GM19372 (cell line): ENCODE data around the gene HIVEP3.
A peak's percentile ranks its signal among the peaks of the same experiment; 100 is the strongest.
"Not testable (repeated sequence)": the region's sequence is repeated elsewhere in the genome, so short reads cannot be mapped to it uniquely, and the experiment has no call there.

ENCODE experiments used
- ATAC-seq: cut with Tn5 transposase; IDR thresholded peaks from one replicate; pipeline ENCODE4 v1.9.1; 2021; ENCODE audit warnings: mild to moderate bottlenecking, low read depth, moderate library complexity; ENCODE audit not compliant: unreplicated experiment

The HIVEP3 gene

DNA sequence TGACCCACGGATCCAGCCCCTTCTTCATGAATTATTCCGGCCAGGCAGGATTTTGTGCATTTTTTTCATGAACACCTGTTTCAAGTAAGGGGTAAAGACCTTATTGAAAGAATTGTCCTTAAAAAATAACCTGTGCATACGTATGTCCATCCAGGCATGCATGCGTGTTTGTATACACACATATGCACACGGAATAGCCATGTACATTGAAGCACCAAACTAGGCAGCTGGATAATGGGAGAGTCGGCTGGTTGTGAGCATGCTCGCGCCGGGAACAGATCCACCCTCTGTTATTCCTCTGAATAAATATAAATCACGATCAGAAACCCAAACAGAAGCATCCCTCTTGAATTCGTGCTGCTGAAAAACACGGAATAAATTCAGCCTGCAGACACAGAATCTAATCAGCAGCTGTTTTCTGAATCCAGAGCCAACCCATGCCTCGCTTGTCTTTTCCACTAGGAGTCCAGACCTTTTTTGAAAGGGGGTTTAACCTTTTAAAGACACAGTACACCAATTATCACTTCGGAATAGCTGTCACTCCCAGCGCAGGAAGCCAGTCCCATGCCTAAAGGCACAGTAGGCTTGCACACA is at the start of gene HIVEP3:
Gene HIVEP3, minus strand, starts transcription at position 473 of the 594 bp plus-strand sequence.
- ATAC-seq, result no peak

DNA sequence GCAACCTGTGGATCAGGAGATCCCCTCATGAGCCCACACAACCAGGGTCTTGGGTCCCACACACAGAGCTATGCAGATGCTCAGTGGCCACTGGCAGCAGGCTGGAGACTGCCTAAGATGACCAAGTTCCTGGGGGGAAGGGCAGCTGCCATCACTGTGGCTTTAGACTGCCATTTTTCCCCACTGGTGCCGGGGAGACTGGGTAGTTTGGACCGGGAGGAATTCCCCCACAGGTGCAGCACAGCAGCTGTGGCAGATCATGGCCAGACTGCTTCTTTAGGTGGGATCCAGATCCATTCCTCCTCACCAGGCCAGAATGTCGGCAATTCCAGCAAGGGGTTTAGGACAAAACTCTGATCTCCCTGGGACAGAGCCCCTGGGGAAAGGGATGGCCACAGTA is 45.7 kb upstream of the HIVEP3 start:
- no peak for ATAC-seq

DNA sequence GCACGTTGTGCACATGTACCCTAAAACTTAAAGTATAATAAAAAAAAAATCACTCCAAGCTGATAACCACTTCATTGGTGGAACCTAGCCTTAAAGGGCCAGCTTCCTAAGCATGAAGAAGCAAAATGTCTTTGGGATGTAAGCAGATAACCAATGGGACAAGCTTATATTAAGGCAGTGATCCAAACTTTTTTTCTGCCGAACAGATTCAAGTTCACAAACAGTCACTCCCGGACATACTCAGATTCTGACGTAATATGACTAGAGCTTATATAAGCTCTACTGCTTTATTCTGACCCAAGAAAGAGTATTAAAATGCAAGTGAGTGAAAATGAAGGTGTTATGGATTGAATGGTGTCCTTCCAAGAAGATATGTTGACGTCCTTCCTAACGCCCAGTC is 44.9 kb upstream of the HIVEP3 start:
- ATAC-seq, result no peak

DNA sequence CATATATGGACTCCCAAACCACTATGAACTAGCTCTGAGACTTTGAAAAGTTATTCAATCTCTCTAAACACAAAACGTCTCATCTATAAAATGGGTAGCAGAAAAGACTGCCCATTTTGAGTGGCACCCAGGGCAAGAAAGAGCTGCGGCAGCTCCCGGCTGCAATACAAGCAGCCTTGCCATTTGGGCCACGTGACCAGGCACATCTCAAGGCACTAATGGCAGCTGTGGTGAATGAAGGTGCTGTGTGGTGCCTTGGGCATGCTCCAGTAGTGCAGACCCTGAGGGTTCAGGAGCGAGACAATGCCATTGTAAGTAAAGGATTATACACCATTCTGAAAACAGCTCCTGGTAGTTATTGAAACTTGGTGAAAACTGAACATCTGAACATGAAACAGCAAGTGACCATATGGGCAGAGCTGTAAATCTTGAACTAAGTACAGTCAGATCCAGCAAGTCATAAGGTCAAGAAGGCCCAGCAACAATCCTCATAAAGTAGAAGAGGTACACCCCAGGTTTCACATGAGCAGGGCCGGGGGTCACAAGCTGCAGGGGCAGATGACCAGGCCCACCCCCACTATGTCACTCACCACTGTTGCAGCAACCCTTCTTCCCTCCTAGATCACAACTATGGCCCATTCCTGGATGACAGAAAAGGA is 39.4 kb upstream of the HIVEP3 start:
- ATAC-seq, result no peak

DNA sequence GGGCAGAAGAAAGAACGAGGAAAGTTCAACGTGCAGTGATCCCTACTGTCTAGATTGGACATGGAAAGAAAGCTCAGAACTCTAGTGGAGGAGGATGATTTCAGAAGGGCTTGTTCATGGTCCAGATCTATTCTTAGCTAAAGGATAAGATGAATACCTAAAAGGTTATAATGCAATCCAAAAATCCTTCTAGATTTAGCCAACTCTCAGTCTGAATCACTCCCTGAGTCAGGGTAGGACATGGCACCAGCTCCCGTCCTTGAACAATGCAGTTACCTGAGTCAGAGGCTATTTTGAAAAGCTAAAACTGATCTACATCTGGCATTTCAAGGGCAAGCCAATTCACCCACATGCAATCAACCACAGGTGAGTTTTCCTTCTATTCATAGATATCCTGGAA is 38.8 kb upstream of the HIVEP3 start:
- no peak for ATAC-seq

DNA sequence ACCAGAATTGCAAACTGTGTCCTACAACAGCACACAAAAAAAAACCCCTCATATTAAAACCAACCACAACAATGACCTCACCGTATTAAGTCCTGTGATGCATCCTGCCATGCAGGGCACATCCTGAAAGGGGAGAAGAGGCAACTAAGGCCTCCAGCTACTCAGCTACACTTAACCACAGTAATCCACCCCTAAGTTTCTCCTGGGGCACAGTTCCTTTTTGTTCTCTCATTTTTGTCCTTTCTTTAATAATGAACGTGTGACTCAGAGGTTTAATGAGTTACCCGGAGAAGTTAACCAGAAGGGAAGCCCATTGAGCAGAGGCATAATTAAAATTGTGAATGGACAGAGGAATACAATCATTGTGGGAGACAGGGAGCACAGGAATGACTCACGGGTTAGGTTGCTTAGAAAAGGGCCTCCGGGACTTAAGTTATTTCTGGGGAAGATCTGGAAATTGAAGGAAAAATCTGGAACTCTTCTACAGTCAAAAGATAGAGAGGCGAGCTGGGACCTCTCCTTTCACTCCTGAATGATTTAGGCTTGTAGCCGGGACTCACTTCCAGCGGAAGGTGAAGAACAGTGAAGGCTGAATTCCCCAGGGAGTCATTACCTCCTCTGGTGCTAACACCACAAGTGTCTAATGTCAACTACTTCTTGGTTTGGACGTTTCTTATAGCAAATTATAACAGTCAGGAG is 36.9 kb upstream of the HIVEP3 start:
- ATAC-seq, result peak; percentile 61

DNA sequence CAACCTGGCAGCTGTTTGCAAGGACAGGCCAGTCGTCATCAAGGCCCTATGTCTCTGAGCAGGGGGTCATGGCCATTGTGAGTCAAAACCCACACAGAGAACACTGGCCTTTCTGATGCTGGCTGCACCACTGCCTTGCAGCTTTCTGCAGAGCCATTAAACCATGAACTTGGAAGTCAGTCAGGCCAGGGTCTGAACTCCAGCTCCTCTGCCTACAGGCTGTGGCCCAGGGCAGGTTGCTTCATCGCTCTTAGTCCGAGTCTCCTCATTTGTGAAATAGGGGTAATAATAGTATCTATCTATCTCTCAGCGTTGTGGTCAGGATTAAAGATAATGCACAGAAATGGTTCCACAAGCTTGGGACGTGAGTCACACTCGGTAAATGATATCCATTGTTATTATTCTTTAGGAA is 35.8 kb upstream of the HIVEP3 start:
- no peak for ATAC-seq

DNA sequence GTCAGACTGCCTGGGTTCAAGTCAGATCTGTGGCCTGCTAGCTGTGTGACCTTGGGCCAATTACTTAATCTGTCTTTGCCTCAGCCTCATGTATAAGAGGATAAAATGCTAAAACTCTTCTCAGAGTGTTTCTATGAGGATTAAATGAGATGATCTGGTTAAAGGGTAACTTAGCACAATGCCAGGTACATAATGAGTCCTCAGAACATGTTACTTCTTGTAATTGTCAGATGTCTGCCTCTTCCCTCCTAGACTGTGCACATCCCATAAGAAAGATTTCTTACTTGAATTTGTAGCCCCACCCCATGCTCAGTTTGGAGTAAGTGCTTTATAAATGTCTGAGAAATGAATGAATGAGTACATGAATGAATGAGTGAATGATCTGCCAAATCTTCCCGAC is 34.6 kb upstream of the HIVEP3 start:
- ATAC-seq, result no peak

DNA sequence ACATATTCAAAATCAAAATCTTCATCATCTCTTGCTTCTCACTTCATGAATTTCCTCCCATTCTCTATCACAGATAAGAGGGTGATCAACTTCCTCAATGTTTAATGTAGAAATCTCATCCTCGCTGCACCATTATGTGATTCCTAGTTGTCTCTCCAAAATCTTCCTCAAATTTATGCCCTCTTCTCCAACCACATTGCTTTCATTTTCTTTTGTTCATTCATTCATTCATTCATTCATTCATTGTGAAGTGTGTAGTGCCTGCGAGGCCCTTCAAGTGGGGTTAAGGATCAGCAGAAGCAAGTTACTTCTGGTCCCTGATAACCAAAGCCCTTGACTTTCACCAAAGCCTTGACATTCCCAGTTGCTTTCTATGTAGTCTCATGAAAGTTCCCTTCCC is 33.5 kb upstream of the HIVEP3 start:
- ATAC-seq, result no peak

DNA sequence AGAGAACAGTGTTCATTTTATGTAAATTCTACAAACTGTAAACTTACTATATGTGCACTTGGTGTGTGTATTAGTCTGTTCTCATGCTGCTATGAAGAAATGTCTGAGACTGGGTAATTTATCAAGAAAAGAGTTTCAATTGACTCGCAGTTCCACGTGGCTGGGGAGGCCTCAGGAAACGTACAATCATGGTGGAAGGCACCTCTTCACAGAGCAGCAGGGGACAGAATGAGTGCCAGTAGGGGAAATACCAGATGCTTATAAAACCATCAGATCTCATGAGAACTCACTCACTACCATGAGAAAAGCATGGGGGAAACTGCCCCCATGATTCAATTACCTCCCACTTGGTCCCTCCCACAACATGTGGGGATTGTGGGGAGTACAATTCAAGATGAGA is 32.8 kb upstream of the HIVEP3 start:
- ATAC-seq, result not testable (repeated sequence)

DNA sequence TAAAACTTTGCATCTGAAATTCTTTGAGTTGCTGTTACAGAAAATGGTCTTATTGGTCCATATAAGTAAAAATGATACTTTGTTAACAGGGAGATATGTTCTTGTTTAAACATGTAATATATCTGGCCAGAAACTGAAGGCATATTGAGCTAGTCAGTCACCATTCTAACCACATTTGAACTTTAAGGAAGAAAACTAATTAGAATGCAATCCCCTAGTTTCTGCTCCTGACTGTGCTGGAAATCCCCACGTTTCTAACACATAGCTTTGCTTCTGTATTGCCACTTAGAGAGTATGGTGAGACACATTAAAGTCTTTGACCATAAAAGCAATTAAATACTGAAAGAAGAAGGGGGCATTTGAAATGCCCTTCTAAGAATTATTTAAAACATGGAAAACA is 32.1 kb upstream of the HIVEP3 start:
- no peak for ATAC-seq

DNA sequence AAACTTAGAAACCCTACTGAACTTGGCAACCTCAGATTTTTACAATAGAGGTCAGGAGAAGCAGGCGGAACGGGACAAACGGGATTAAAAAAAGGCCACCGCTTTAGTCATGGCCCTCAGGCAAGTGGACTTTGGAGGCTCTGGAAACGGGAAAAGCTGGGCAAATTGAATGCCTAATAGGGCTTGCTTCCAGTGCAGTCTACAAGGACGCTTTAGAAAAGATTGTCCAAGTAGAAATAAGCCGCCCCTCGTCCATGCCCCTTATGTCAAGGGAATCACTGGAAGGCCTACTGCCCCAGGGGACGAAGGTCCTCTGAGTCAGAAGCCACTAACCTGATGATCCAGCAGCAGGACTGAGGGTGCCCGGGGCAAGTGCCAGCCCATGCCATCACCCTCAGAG is 27.2 kb upstream of the HIVEP3 start:
- not testable (repeated sequence) for ATAC-seq

DNA sequence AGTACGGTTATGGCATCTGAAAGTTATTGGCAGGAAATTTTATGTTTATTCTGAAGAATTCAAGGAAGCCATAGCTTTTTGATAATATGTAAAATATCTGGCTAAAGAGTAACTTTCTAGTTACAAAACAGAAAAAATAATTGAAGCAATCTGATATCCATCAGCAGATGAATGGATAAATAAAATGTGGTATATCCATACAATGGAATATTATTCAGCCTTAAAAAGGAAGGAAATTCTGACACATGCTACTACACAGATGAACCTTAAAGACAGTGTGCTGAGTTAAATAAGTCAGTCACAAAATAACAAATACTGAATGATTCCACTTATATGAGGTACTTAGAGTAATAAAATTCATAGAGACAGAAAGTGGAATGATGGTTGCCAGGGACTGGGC is 25.0 kb upstream of the HIVEP3 start:
- ATAC-seq, result no peak

DNA sequence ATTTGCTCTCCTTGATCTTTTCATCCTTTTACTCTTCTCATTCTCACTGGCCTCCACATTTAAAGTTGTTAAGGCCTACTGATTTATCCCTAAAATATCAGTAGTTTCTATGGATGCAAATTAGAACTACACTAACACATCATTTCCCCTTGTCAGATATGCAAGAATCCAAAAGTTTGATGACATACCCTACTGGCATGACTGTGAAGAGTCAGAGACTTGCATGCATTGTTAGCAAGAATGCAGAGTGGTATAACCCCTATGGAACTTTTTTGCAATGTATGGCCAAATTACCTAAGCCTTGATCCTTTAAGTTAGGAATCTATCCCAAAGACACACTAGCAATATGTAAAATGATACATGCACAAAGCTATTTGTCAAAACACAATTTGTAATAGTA is 23.6 kb upstream of the HIVEP3 start:
- no peak for ATAC-seq

DNA sequence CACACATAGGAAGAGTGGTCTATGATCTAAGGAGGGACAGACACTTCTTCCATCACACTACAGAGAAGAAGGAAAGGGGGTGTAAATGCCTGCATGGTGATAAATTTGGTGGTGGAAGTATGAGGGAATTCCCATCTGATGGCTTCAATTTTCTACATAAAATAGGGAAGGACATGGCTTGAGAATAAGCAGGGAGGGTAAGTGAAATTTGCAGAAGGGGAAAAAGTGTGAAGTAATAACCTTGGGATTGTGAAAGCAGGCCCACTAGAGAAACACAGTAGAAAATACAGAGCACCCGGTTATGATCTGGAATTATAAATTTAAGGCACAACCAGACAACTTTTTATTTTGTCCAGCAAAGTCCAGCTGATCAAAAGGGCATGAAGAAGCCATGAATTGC is 22.7 kb upstream of the HIVEP3 start:
- no peak for ATAC-seq

DNA sequence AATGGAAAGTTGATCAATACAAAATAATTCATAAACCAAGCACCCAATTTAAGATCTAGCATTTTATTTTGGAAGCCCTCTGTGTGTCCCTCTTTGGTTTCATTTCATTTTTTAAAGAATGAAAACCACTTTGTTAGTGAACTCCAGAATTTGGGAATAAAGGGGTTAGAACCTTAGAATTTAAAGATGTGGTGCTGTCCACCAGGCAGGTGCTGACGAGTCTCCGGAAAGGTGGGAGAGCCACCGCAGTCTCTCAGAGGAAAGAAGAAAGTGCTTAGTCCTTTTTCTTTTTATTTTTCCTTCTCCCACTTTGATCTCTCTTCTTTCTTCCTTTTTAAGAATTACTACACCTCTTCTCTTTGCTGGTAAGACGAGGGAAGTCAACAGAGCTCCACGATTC is 20.5 kb upstream of the HIVEP3 start:
- ATAC-seq, result no peak

DNA sequence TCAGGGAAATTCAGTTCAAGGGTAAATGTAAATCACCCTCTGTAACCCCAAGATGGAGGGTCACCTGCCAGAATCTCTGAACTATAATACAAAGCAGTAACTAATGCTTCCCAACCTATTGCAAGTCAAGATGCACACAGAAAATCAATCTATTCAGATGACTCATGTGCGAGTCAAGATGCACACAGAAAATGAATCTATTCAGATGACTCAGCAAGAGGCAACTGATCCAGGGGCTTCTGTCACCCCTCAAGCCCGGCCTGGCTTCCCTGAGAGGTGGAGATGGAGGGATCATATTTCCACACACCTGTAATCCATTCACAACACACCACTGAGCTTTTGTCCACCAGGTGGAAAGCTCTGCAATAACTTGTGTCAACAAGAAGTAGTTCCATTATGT is 17.4 kb upstream of the HIVEP3 start:
- no peak for ATAC-seq

DNA sequence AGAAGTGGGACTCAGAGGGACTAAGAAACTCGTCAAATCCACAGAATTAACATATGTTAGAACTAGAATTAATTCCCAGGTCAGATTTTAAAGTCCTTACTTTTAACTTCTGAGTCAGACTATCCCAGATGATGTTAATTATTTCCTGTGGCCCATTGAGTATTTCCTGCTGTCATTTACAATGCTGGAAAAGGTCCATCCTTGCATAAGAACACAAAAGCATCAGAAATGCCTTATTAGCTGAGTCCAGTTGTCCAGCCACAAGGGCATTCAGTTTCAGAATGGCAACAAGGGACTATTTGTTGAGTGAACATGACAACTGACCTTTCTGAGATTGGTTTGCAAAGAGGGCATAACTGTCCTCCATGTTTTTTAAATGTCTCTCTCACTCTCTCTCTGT is 16.5 kb upstream of the HIVEP3 start:
- no peak for ATAC-seq

DNA sequence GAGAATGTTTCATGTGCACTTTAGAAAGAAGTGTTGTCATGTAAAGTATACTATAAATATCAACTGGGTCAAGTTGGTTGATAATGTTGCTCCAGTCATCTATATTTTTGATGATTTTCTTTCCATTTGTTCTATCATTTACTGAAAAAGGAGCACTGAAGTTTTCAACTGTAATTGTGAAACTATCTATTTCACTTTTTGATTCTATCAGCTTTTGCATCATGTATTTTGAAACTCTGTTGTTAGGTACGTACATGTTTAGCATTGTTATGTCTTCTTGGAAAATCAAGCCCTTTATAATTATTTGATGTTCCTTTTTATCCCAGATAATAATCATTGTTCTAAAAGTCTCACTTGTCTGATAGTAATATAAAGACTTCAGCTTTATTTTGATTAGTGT is 14.4 kb upstream of the HIVEP3 start:
- no peak for ATAC-seq

DNA sequence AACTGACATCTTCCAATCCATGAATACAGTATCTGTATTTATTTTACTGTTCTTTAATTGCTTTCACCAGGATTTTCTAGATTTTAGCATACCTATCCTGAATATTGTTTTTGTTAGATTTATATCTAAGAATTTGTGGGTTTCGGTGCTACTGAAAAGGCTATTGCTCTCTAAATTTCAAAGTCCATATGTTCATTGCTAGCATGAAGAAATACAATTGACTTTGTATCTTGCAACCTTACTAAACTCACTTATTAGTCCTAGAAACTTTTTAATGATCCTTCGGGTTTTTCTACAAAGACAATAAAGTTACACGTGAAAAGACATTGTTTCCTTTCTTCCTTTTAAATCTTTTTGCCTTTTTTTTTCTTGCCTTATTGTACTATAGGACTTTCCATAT is 12.9 kb upstream of the HIVEP3 start:
- ATAC-seq, result no peak

DNA sequence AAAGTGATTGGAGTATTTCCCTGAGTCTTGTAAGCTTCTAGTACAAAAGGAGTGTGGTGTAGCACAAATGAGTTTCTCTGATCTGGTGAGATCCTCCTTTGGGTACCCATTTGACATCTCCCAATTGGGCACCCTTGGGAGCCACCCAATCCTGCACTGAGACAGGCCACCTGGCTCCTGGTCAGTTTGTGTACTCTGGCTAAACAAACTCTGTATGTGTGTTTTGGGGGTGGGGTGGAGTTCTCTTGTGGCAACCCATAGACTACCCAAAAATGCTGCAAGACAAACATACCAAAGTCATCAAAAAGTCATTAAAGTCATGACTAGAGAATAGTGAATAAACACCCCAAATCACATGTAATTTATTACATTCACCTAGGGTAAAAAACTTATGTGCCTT is 8.4 kb upstream of the HIVEP3 start:
- ATAC-seq, result no peak

DNA sequence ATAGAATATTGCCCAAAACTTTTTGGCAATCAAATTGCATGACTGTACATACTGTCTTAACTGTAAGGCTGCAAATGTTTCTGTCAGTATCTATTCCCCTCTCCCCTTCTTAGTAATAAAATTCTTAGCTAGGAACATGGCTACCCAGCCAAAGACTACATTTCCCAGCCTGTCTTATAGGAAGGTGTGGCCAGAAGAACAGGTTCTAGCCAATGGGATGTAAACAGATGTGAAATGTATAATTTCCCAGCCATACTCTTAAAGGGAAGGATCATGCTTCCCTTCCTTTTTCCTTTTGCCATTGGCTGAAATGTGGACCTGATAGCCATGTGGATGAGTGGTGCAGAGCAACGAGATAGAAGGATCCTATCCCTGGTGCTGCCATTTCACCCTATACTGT is 7.0 kb upstream of the HIVEP3 start:
- ATAC-seq, result no peak
